ENCODE data around the gene AP1G1. TPM values are rescaled to one million over a fixed set of nuclear protein-coding genes. Genes with fewer than 3 reads are reported as not detected.

The AP1G1 gene
- total RNA-seq, 1 experiment from 2014 or later = 95.6 TPM

DNA sequence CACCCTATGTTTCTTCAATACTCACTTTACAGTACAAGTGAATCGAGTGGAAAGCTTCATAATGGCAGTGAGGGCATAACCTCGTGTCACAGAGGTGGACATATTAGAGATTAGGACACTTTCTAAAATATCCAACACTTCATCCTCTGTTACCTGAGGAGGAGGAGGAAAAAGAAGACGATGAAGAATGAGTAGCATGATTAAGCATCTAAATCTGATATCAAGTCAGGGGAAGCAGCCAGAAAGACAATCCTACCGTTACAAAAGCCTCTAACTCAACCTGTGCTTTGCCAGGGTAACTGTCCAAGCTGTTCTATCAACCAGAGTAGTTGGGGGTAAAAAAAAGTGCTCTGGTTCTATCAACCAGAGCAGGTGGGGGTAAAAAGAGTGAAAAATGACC, 60.4 kb downstream of the AP1G1 start:
- TF ChIP-seq, protein P1, sequence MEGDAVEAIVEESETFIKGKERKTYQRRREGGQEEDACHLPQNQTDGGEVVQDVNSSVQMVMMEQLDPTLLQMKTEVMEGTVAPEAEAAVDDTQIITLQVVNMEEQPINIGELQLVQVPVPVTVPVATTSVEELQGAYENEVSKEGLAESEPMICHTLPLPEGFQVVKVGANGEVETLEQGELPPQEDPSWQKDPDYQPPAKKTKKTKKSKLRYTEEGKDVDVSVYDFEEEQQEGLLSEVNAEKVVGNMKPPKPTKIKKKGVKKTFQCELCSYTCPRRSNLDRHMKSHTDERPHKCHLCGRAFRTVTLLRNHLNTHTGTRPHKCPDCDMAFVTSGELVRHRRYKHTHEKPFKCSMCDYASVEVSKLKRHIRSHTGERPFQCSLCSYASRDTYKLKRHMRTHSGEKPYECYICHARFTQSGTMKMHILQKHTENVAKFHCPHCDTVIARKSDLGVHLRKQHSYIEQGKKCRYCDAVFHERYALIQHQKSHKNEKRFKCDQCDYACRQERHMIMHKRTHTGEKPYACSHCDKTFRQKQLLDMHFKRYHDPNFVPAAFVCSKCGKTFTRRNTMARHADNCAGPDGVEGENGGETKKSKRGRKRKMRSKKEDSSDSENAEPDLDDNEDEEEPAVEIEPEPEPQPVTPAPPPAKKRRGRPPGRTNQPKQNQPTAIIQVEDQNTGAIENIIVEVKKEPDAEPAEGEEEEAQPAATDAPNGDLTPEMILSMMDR (conservative IDR thresholded peaks at IDR 0.05; ENCODE audit: low read depth, low read length) = no peak
- no peak for TF ChIP-seq EZH2 (IDR thresholded peaks at IDR 0.05; ENCODE audit: borderline replicate concordance, low read depth, low read length, poor library complexity, severe bottlenecking)

DNA sequence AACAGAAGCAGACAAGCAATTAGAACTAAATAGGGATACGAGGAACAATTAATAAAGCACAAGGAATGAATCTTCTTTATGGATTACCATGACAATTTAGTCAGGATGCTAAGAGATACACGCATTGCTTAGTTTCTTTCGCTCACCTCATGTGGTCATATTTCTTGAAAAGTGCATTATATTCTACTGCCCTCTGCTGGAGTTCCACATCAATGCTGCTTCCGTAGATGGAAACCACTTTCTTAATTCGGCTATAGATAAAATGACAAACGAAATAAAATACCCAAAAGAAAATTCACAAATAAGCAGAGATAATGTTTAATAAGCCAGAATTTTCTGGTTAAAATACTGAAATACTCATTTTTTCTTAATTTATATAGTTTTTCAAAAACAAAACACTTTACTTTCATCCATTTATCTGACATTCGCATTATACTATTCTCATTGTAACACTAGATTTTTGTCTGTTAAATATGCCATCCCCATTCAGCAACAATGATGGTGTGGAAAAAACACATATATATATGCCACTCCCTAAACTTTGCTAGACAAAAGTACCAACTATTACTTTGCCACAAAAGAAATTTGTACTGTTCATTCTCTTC, 62.1 kb downstream of the AP1G1 start:
- no peaks in the 10 kb centered on the region for H3K27me3 ChIP-seq (replicated peaks; ENCODE audit: insufficient read depth, low read depth, low read length, poor library complexity)
- no peak overlapping the region for H3K27ac ChIP-seq (ENCODE audit: low read depth, low read length, poor library complexity, severe bottlenecking)
- no TSS peak for BruUV-seq (replicated peaks)
- peaks cover 61% of the 10 kb centered on the region for H3K36me3 ChIP-seq (ENCODE audit: insufficient read depth, low read length, poor library complexity, severe bottlenecking)
- peak; percentile 61 for DNase-seq (ENCODE audit: low spot score)
- ChIA-PET CTCF (interaction anchor here (0.6 kb wide), 1 partner anchor 181 kb away, joined by 7 read pairs; no protein-coding TSS in a partner anchor), POLR2A (ENCODE audit: low non-redundant PET) (no interaction called here)
- no peaks in the 10 kb centered on the region for H3K4me1 ChIP-seq (ENCODE audit: insufficient read depth, low read length, poor library complexity, severe bottlenecking)
- H3K9me3 ChIP-seq (ENCODE audit: low read depth, low read length, poor library complexity, severe bottlenecking) = no peaks in the 10 kb centered on the region
- intact Hi-C loops (cut with micrococcal nuclease; ENCODE audit: unreplicated experiment) = loop anchor here (5.0 kb wide), 1 partner anchor 216 kb away; no protein-coding TSS in a partner anchor
- TF ChIP-seq, protein P1 (conservative IDR thresholded peaks at IDR 0.05; ENCODE audit: low read depth, low read length) = peak; percentile 86
- TF ChIP-seq EZH2 (IDR thresholded peaks at IDR 0.05; ENCODE audit: borderline replicate concordance, low read depth, low read length, poor library complexity, severe bottlenecking) = no peak
- H3K4me3 ChIP-seq (ENCODE audit: low read depth, low read length, poor library complexity, severe bottlenecking) = no peak overlapping the region

More for the DNA sequence above, 60.4 kb downstream of the AP1G1 start:
- Histone ChIP-seq H3K27ac (ENCODE audit: low read depth, low read length, poor library complexity, severe bottlenecking) (no peak overlapping the region), H3K36me3 (ENCODE audit: insufficient read depth, low read length, poor library complexity, severe bottlenecking) (peaks cover 54% of the 10 kb centered on the region), H3K27me3 (replicated peaks; ENCODE audit: insufficient read depth, low read depth, low read length, poor library complexity) (no peaks in the 10 kb centered on the region), H3K9me3 (ENCODE audit: low read depth, low read length, poor library complexity, severe bottlenecking) (no peaks in the 10 kb centered on the region), H3K4me1 (ENCODE audit: insufficient read depth, low read length, poor library complexity, severe bottlenecking) (peaks cover 9% of the 10 kb centered on the region), H3K4me3 (ENCODE audit: low read depth, low read length, poor library complexity, severe bottlenecking) (no peak overlapping the region)
- CTCF ChIA-PET = no interaction called here
- DNase-seq (ENCODE audit: low spot score) = no peak
- no TSS peak for BruUV-seq (replicated peaks)
- POLR2A ChIA-PET (ENCODE audit: low non-redundant PET) = no interaction called here
- intact Hi-C loops (cut with micrococcal nuclease; ENCODE audit: unreplicated experiment) = loop anchor here (5.0 kb wide), 1 partner anchor 214 kb away; no protein-coding TSS in a partner anchor

DNA sequence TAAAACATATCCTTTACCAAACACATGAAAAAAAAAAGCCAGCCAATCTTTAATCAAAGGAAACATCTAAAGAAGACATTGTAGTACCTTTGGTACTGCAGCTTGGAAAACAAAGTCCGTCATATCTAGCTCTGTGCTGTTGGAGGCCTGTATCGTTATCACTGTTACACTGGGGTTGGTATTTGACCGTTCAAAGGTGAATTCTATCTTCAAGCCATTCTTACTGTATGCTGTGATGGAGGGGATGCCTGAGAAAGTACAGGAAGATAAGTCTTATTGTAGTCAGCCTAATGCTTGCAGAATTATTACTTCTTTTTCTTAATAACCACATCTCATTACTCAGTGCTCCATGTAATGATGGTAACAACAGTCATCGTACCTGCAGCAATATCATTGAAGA, 69.8 kb downstream of the AP1G1 start:
- intact Hi-C loops (cut with micrococcal nuclease; ENCODE audit: unreplicated experiment) = no loop called here
- Histone ChIP-seq H3K27me3 (replicated peaks; ENCODE audit: insufficient read depth, low read depth, low read length, poor library complexity) (no peaks in the 10 kb centered on the region), H3K36me3 (ENCODE audit: insufficient read depth, low read length, poor library complexity, severe bottlenecking) (peaks cover 72% of the 10 kb centered on the region), H3K4me1 (ENCODE audit: insufficient read depth, low read length, poor library complexity, severe bottlenecking) (no peaks in the 10 kb centered on the region), H3K27ac (ENCODE audit: low read depth, low read length, poor library complexity, severe bottlenecking) (no peak overlapping the region), H3K4me3 (ENCODE audit: low read depth, low read length, poor library complexity, severe bottlenecking) (no peak overlapping the region), H3K9me3 (ENCODE audit: low read depth, low read length, poor library complexity, severe bottlenecking) (no peaks in the 10 kb centered on the region)
- DNase-seq (ENCODE audit: low spot score) = no peak
- POLR2A ChIA-PET (ENCODE audit: low non-redundant PET) = interaction anchor here (0.6 kb wide), 1 partner anchor 193 kb away, joined by 4 read pairs; no protein-coding TSS in a partner anchor
- BruUV-seq (replicated peaks) = no TSS peak
- CTCF ChIA-PET = no interaction called here
- no peak for TF ChIP-seq EZH2 (IDR thresholded peaks at IDR 0.05; ENCODE audit: borderline replicate concordance, low read depth, low read length, poor library complexity, severe bottlenecking)
- TF ChIP-seq, protein P1 (conservative IDR thresholded peaks at IDR 0.05; ENCODE audit: low read depth, low read length) = no peak

All from A673 (cell line).